HG02943 (cell line): ENCODE data around the gene DHRS1.

Experiments used
- ATAC-seq: cut with Tn5 transposase; IDR thresholded peaks from one replicate; pipeline ENCODE4 v1.9.1; 2021; ENCODE audit warnings: mild to moderate bottlenecking, low read depth, moderate library complexity; ENCODE audit not compliant: unreplicated experiment

Gene DHRS1

GRCh38 chr14:24299255-24300191 lies at the start of gene DHRS1, which contains the start of gene NOP9:
TSS of gene DHRS1 (minus strand) at chr14:24299780. CDS start at chr14:24299106, 674 bp downstream.
TSS of gene NOP9 (plus strand) at chr14:24299850. CDS start at chr14:24299955, 105 bp downstream.
- peak; percentile 62 for ATAC-seq

- no peak for ATAC-seq
These were observed 48.6 kb upstream of the DHRS1 start for GRCh38 chr14:24348186-24348585.

- no peak for ATAC-seq
These were observed 47.6 kb upstream of the DHRS1 start for GRCh38 chr14:24347134-24347533.

- no peak for ATAC-seq
These were observed 44.4 kb upstream of the DHRS1 start for GRCh38 chr14:24343795-24344660.

- no peak for ATAC-seq
These were observed 43.3 kb upstream of the DHRS1 start for GRCh38 chr14:24342889-24343288.

- ATAC-seq = no peak
These were observed 41.0 kb upstream of the DHRS1 start for GRCh38 chr14:24340606-24341005.

- ATAC-seq = peak; percentile 77
These were observed 39.9 kb upstream of the DHRS1 start, which contains the start of gene RIPK3 for GRCh38 chr14:24339284-24340151. TSS of gene RIPK3 (minus strand) at chr14:24339991. CDS start at chr14:24339826, 165 bp downstream.

GRCh38 chr14:24338843-24339242 lies 39.3 kb upstream of the DHRS1 start:
- ATAC-seq = no peak

- ATAC-seq = no peak
These were observed 38.2 kb upstream of the DHRS1 start for GRCh38 chr14:24337824-24338175.

GRCh38 chr14:24337144-24337823 lies 37.7 kb upstream of the DHRS1 start:
- ATAC-seq = no peak

GRCh38 chr14:24335461-24336171 lies 36.0 kb upstream of the DHRS1 start:
- no peak for ATAC-seq

GRCh38 chr14:24334431-24335291 lies 35.1 kb upstream of the DHRS1 start, which contains the start of gene ADCY4:
TSS of gene ADCY4 (minus strand) at chr14:24335071. CDS start at chr14:24334652, 419 bp downstream.
- ATAC-seq = no peak

- ATAC-seq = peak; percentile 71
These were observed 32.9 kb upstream of the DHRS1 start for GRCh38 chr14:24332268-24332993.

- ATAC-seq = peak; percentile 7
These were observed 32.2 kb upstream of the DHRS1 start for GRCh38 chr14:24331731-24332267.

- no peak for ATAC-seq
These were observed 31.5 kb upstream of the DHRS1 start for GRCh38 chr14:24330973-24331674.

GRCh38 chr14:24329736-24330135 lies 30.2 kb upstream of the DHRS1 start:
- no peak for ATAC-seq
